RWPE1 (cell line): ENCODE results near the gene GBP1.
A peak's percentile ranks its signal among the peaks of the same experiment; 100 is the strongest.
"Not testable (repeated sequence)": the region's sequence is repeated elsewhere in the genome, so short reads cannot be mapped to it uniquely, and the experiment has no call there.

ENCODE experiments used
- CTCF ChIA-PET: fragments of 350-600 bp; sonication (Branson Sonifier 250); formaldehyde crosslinking; extraction: SDS; loops from one replicate; lab custom pipeline; 2021; lab: Yijun Ruan, JAX
- POLR2A ChIA-PET: fragments of 400-600 bp; formaldehyde crosslinking; extraction: SDS; loops from one replicate; lab custom pipeline; 2020; ENCODE audit warnings: antibody characterized with exemption; ENCODE audit not compliant: low non-redundant PET; lab: Yijun Ruan, JAX
- DNase-seq: peaks from one replicate; pipeline ENCODE4 v3.0.0; 2012; ENCODE audit warnings: low spot score
- H3K27ac ChIP-seq: fragments of 450-650 bp; 2 replicates; pipeline ENCODE4 v1.5.1; 2017
- CTCF ChIP-seq: fragments of 450-650 bp; conservative IDR thresholded peaks from 2 replicates; pipeline ENCODE4 v1.5.1; 2017; ENCODE audit warnings: low read depth, mild to moderate bottlenecking

The GBP1 gene

GRCh38 chr1:89022167-89022959 is 42.6 kb downstream of the GBP1 start, which contains the start of gene GBP3:
TSS of gene GBP3 (minus strand) at chr1:89022866. CDS start at chr1:89020721, 2,145 bp downstream.
- peak; percentile 70 for DNase-seq
- POLR2A ChIA-PET, result interaction anchor here (0.5 to 0.6 kb wide), 2 partner anchors 25 kb away, joined by 3 read pairs; no protein-coding TSS in a partner anchor
- H3K27ac ChIP-seq, result no peak within 1 kb of the TSS
- CTCF ChIA-PET, result interaction anchor here (0.5 to 0.8 kb wide), 2 partner anchors 334 to 1583 kb away, joined by 3 to 4 read pairs; no protein-coding TSS in a partner anchor
- no peak for TF ChIP-seq CTCF

- H3K27ac ChIP-seq, DNase-seq, POLR2A ChIA-PET, CTCF ChIA-PET: not testable (repeated sequence)
Measured at GRCh38 chr1:89018318-89018717, 46.7 kb downstream of the GBP1 start.

- CTCF ChIA-PET, result no interaction called here
- POLR2A ChIA-PET, result no interaction called here
- DNase-seq, result no peak
- no peak for TF ChIP-seq CTCF
- no peak overlapping the region for H3K27ac ChIP-seq
Measured at GRCh38 chr1:89008511-89008910, 56.5 kb downstream of the GBP1 start.

GRCh38 chr1:89005286-89006151 is 59.5 kb downstream of the GBP1 start:
- H3K27ac ChIP-seq, result peak overlapping the region; percentile 9; the same call in 1 of the 2 replicates
- CTCF ChIA-PET, result no interaction called here
- POLR2A ChIA-PET, result no interaction called here
- no peak for TF ChIP-seq CTCF
- DNase-seq, result no peak
